ENCODE measurements around the gene ATP13A3.

Gene ATP13A3

GRCh38 chr3:194375473-194376240 lies 111.1 kb downstream of the ATP13A3 start:
- no peak for DNase-seq (ENCODE audit: low read depth in 3 of 3, low spot score in 1 of 3)

DNA sequence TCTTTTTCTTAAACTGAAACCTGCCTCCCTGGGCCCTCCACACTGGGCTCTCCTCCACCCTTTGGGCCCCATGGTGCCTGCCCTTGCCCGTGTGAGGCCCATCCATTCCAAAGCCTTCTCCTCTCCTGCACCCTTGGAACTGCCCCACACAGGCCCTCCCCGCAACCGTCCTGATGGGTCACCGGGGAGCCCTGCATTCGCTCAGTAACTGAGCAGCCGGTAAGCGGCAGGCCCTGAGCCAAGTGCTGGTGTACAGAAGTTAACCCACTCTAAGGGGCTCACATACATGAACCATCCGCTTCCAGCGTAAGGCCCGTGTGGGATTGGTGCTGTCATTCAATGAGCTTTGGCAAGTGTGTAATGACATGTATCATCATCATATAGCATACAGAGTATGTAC lies 111.9 kb downstream of the ATP13A3 start:
- no peak for DNase-seq (ENCODE audit: low read depth in 3 of 3, low spot score in 1 of 3)

- no peak for DNase-seq (ENCODE audit: low read depth in 3 of 3, low spot score in 1 of 3)
Observed at GRCh38 chr3:194373899-194374298, 112.9 kb downstream of the ATP13A3 start.

GRCh38 chr3:194373028-194373427 lies 113.8 kb downstream of the ATP13A3 start:
- DNase-seq (ENCODE audit: low read depth in 3 of 3, low spot score in 1 of 3) = no peak

- DNase-seq (ENCODE audit: low read depth in 3 of 3, low spot score in 1 of 3) = no peak
Observed at GRCh38 chr3:194370753-194371152, 116.0 kb downstream of the ATP13A3 start.

GRCh38 chr3:194369522-194370279 lies 117.1 kb downstream of the ATP13A3 start, which contains the start of gene LRRC15:
Gene LRRC15 (minus strand): TSS chr3:194369743. CDS start chr3:194361043, 8,700 bp downstream.
- no peak for DNase-seq (ENCODE audit: low read depth in 3 of 3, low spot score in 1 of 3)

- no peak for DNase-seq (ENCODE audit: low read depth in 3 of 3, low spot score in 1 of 3)
Observed at GRCh38 chr3:194368918-194369317, 117.9 kb downstream of the ATP13A3 start.

GRCh38 chr3:194367992-194368841 lies 118.6 kb downstream of the ATP13A3 start:
- no peak for DNase-seq (ENCODE audit: low read depth in 3 of 3, low spot score in 1 of 3)

DNA sequence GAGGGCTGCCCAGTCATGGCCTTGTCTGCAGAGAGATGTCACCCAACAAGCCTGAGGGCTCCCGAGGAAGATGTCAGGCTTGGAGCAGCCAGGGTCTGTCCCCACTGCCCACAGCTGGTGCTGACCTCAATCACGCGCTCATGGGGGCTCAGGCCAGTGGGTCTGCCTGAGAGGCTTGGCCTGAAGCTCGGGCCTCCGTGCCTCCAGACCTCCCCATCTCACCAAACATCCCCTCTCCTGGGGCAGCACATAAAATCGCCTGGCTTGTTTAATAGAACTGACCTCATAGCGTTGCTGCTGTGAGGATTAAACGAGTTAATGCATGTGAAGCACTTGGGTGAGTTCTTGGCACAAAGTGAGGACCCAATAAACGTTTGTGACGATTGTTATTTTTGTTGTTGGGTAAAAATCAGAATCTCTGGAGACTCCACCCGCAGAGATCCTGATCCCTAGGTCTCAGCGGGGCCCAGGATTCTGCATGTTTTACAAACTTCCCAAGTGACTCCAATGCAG lies 120.8 kb downstream of the ATP13A3 start:
- DNase-seq (ENCODE audit: low read depth in 3 of 3, low spot score in 1 of 3) = no peak

GRCh38 chr3:194365526-194365925 lies 121.3 kb downstream of the ATP13A3 start:
- DNase-seq (ENCODE audit: low read depth in 3 of 3, low spot score in 1 of 3) = no peak

DNA sequence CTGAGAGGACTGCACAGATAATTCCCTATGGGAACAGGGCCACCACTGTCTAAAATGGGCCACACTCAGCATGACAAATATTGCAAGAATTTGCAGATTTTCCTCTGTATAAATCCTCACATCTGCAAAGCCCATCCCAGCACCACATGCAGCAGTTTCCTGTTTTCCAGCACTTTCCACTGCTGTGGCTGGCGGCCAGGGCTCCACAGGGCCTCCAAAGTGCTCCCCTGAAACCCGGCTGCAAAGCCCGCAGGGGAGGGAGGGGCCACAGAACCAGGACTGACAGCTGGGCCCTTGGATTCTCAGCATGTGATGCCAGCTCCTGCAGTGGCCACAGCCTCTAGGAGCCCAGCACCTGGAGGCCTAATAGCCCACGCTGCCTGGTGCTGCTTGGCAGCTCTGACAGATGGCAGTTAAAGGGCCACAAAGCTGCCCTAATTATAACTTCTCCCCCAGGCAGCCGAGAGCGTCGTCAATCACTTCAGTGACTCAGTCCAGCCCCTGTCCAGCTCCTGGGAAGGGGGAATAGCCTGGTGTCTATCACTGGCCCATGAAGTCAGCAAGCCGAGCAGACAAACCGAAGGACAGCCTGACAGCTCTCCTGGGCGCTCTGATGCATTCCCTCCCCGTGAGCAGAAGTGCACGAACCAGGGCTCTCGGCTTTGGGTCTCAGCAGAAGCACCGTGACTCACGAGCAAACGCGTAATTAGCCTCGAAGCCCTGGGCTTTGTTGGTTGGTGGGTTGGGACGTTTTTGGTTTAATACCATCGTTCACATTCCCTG lies 122.0 kb downstream of the ATP13A3 start:
- no peak for DNase-seq (ENCODE audit: low read depth in 3 of 3, low spot score in 1 of 3)

DNA sequence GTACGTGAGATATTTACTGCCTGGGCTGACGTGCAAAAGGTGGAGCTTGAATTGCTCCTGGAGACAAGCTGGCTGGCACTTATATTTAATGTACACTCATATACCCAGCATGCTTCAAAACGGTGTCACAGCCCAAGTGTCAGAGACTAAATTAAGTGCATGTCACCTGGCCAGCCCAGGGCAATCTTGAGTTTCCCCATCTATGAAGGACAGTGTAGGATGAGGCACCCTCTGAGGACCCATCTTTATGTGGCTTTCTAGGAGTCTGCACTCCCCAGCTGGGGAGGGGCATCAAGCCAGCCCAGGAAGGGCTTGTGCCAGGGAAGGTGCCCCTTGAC lies 122.5 kb downstream of the ATP13A3 start:
- DNase-seq (ENCODE audit: low read depth in 3 of 3, low spot score in 1 of 3) = no peak

DNA sequence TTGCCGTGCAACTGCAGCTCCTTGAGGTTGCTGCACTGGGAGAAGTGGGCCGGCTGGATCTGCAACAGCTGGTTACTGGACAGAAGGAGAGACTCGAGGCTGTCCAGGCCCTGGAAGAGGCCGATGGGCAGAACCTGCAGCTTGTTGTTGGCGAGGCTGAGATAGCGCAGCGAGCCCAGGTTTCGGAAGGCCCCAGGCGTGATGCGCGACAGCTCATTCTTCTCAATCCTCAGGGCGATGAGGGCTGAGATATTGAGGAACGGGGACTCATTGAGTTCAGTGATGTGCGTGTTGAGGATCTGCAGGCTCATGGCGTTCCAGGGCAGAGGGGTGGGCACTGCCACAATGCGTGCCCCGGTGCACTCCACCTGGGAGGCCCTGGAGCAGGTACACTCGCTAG lies 126.2 kb downstream of the ATP13A3 start:
- no peak for DNase-seq (ENCODE audit: low read depth in 3 of 3, low spot score in 1 of 3)

DNA sequence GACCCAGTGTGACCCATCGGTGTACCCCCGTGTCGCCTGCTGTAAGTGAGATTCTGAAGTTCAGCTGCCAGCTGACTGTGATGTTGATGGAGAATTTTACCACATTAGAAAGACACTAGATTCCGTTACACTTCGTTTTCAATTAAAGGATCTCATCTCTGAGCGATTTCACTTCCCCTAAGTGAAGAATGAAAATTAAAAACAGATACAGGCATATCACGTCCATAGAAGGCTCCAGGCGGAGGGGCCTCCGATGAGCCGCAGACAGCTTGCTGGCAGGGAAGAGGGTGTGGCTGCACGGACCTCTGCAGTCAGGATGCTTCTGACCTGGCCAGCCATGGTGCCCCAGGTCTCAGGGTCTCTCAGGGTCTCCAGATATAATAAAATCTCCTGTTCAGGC lies 129.1 kb downstream of the ATP13A3 start:
- DNase-seq (ENCODE audit: low read depth in 3 of 3, low spot score in 1 of 3) = no peak

DNA sequence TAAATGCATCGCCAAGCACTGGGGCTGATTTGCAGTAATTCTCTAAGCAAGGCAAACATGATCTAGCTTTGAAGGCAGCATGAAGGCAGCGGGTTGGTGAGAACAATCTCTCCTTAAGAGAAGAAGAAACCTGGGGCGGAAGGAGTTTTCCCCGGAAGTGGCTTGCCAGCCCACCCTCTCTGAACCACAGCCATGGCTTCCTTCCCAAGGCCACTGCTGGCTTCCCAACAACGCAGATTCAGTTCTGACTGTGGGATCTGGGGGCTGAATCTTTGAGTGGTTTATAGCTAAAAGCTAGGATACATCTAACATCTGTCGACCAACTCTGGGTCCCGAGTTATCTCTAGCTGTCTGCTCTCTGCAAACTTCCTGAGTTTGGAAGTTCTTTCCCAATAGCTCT lies 131.4 kb downstream of the ATP13A3 start:
- no peak for DNase-seq (ENCODE audit: low read depth in 3 of 3, low spot score in 1 of 3)

DNA sequence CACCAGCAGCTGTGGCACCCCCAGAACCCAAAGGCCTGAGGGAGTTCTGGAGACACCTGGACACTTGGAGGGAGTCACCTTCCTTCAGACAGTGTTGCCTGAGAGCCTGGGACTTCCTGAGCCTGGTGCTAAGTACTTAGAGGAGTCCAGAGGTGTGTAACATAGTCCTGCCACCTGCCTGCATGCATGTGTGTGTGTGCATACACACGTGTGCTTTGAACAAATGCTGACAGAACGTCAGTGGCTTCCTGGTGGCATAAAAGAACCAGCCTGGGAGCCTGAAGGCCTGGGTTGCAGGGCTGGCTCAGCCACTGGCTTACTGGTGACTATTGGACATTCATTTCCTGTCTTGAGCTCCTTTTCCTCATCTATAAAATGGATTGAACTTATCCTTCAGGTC lies 132.5 kb downstream of the ATP13A3 start:
- no peak for DNase-seq (ENCODE audit: low read depth in 3 of 3, low spot score in 1 of 3)

Measured in stimulated activated CD4-positive, alpha-beta T cell treated with anti-CD3 and anti-CD28 coated beads, TNF-alpha, amount 100 ng/mL, for 1 hour (primary cell).